Measurements from ENCODE around the gene BANP.
"Not testable (repeated sequence)": the region's sequence is repeated elsewhere in the genome, so short reads cannot be mapped to it uniquely, and the experiment has no call there.

BANP gene

GRCh38 chr16:88067530-88068411 lies 116.5 kb downstream of the BANP start:
- no peak for DNase-seq

GRCh38 chr16:88068476-88069396 lies 117.5 kb downstream of the BANP start:
- DNase-seq: no peak

- DNase-seq: no peak
Observed at GRCh38 chr16:88069397-88070168, 118.3 kb downstream of the BANP start.

GRCh38 chr16:88070341-88070740 lies 119.1 kb downstream of the BANP start:
- DNase-seq: no peak

GRCh38 chr16:88070989-88071625 lies 119.9 kb downstream of the BANP start:
- DNase-seq: no peak

GRCh38 chr16:88071908-88072307 lies 120.7 kb downstream of the BANP start:
- no peak for DNase-seq

GRCh38 chr16:88072571-88073001 lies 121.4 kb downstream of the BANP start:
- peak in 5 of 14 donors; percentile 6 to 86 (median 18) for DNase-seq

- DNase-seq: no peak
Observed at GRCh38 chr16:88073201-88073721, 122.0 kb downstream of the BANP start.

- no peak for DNase-seq
Observed at GRCh38 chr16:88074041-88074440, 122.8 kb downstream of the BANP start.

GRCh38 chr16:88076211-88076931 lies 125.1 kb downstream of the BANP start:
- DNase-seq: no peak

GRCh38 chr16:88076932-88077320 lies 125.7 kb downstream of the BANP start:
- DNase-seq: not testable (repeated sequence)

GRCh38 chr16:88077328-88078108 lies 126.3 kb downstream of the BANP start:
- DNase-seq: no peak

GRCh38 chr16:88078111-88078775 lies 127.0 kb downstream of the BANP start:
- peak in 5 of 14 donors; percentile 11 to 86 (median 22) for DNase-seq

GRCh38 chr16:88083582-88083981 lies 132.3 kb downstream of the BANP start:
- no peak for DNase-seq

- DNase-seq: no peak
Observed at GRCh38 chr16:88084881-88085280, 133.6 kb downstream of the BANP start.

GRCh38 chr16:88086571-88087516 lies 135.6 kb downstream of the BANP start:
- no peak for DNase-seq

- DNase-seq: no peak
Observed at GRCh38 chr16:88087517-88087877, 136.3 kb downstream of the BANP start.

- DNase-seq: no peak
Observed at GRCh38 chr16:88088161-88088581, 136.9 kb downstream of the BANP start.
